ENCODE results near the gene DVL1.

DVL1 gene

DNA sequence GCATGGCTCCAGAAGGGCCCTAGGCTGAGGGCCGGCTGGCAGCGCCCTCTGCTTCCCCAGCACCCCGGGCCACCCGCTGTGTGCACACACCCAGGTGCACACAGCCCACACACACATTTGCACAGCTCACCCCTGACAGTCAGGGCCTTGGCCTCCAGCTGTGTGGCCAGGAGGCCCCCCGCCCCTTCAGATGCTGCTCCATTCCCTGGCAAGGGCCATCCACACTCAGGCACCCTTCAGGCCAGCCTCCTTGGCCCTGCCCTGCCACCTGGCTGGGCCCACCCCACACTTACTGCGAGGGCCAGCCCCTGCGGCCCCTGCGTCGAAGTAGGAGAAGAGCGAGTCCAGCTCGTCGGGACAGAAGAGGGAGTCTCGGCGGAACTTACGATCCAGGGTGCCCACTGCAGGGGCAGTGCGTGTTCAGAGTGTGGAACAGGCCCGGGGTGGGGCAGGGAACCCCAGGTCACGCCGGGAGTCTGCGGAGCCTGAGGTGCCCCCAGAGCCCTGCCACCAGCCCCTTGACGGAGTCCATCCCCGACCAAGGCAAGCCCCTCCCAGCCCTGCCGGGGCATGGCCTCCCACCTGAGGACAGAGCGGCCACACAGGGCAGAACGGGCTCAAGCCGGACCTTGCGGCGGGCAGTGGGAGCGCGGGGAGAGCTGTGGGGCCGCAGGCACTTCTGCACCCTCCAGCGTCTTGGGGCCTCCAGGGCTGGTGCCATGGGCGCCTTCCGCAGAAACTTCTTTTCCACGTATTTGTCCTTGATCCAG is 53.9 kb downstream of the DVL1 start:
- no peak for DNase-seq

DNA sequence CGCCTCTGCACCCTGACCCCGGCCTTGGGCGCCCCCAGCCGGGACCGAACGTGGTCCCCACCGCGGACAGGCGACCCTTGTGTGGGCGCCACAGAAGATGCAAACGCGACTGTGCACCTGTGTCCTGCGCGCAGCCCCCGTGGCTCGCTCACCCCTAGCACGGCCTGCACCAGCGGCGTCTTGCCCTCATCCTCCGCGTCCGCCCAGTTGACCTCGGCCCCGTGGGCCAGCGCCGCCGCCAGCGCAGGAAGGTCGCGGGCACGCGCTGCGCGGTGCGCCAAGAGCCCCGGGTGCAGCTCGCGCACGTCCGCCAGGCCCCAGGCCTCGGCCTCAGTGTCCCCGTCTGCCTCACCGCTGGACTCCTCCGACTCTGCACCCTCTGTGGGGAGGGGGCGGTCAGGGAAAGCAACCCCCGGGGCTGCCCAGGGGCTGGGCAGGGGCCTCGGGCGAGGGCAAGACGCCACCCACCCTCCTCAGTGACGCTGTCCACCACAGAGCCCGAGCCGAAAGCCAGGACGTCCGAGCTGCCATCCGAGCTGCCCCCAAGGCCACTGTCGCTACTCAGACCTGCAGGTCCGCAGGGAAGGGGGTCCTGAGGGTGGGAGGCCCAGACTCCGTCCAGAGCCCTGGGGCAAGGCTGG is 54.8 kb downstream of the DVL1 start:
- no peak for DNase-seq

DNA sequence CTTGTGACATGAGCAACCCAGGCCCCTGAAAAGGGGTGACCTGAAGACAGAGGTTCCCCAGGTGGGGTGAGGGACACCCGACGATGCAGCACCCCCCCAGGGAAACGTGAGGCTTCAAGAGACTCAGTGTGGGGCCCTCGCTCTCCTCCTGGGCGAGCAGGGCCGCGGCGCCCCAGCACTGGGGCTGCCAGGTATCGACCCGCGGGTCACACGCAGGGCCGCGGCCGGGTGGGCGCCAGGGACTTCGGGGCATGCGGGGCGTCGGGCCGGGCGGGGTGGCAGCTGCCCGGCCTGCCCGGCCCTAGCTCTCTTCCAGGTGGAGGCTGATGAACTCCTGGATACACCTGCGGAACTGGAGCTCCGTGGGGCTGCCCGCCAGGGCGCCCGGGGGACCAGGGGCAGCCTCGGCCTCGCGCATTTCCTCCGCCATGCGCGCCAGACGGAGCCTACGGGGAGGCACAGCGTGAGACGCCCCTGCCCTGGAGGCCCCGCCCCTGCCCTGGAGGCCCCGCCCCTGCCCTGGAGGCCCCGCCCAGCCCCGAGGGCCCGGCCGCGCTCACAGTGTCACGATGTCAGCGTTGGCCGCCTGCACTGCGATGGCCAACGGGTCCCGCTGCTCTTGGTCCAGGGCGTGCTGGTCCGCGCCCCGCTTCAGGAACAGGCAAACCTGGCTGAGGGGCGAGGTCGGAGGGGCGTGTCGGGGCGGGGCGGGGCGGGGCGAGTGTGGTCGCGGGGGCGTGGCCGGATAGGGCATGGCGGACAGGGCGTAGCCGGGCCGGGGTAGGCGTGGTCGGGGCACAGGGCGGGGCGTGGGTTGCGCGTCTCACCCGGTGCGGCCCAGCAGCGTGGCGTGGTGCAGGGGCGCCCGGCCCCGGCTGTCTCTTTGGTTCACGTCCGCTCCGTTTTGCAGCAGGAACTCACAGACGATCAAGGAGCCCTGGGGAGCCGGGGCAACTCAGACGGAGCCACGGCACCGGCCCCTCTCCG is 55.7 kb downstream of the DVL1 start:
- no peak for DNase-seq

DNA sequence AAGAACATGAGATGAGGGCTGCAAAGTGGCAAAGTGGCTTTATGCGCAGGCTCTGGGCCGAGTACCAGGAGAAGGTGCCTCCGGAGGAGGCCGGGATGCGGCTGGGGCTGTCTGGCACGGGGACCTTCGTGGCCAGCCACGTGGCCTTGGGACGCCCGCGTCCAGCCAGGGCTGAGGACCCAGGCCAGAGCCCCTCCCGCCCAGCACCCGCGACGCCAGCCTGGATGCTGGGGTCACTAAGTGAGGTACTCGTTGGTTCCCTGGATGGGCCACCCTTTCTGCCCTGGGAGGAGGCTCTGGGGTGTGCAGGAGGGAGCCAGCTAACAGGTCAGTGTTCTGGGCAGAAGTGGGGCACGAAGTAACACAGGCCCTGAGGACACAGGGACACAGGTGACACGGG is 56.4 kb downstream of the DVL1 start:
- no peak for DNase-seq

DNA sequence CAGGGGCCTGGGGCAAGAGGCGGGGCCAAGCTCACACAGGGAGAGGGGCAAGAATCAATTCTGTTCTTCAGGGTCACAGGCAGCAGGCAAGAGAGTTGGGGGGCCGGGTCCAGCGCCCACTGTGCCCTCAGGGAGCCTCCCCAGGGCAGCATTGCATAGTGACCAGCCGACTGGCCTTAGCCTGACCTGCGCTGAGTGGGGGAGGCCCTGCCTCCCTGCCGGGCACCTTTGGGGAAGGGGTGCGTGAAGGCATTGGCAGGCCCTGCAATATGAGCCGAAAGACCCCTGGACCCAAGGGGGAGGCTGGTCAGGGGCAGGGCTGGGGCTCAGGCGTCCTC is 56.8 kb downstream of the DVL1 start:
- DNase-seq = no peak

DNA sequence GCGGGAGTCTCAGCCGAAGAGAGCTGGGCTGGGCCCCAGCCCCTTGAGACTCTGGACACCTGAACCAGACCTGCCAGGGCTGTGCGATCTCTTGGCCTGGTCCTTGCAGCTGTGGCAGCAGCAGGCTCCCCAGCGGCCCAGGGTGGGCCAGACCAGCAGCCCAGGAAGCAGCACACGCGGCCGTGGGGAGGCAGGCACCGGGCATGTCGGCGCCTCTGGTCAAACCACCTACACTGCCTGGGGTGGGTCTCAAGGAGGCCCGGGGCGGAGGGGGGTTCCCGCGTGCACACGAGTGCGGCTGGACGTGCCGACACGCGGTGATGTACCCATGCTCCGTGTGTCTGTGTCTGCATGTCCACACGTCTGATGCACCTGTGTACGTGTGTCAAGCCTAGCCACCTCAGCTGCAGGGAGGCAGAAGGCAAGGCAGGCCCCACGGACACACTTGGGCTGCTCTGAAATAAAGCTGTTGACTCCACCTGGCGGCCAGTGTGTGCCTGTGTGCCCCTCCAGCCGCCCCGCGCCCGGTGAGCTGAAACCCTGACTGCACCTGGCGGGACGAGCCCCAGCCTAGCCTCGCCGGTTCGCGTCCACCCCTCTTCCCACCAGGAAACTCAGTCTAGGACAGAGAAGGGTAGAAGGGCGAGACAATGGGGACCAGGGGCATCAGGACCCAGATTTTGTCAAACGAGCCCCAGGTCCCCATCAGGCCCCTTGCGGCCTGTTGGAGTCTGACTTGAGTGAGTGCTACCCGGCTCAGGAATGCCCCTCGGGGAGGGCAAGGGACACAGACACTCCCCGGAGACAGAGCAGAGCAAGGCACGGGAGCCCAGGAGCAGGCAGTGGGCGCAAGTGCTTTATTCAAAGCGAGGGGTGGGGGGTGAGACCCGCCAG is 57.4 kb downstream of the DVL1 start:
- peak in 1 of 2 experiments; percentile 67 for DNase-seq

DNA sequence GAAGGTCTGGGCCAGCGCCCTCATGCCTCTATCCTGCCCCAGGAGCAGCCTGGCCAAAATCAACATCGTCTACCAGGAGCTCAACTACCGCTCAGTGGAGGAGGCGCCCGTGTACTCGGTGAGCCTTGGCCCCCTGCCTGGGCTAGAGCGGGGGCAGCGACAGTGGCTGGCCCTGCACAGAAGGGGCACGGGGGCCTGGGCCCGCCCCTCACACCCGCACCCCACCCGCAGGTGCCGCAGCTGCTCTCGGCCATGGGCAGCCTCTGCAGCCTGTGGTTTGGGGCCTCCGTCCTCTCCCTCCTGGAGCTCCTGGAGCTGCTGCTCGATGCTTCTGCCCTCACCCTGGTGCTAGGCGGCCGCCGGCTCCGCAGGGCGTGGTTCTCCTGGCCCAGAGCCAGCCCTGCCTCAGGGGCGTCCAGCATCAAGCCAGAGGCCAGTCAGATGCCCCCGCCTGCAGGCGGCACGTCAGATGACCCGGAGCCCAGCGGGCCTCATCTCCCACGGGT is 58.1 kb downstream of the DVL1 start:
- no peak for DNase-seq

DNA sequence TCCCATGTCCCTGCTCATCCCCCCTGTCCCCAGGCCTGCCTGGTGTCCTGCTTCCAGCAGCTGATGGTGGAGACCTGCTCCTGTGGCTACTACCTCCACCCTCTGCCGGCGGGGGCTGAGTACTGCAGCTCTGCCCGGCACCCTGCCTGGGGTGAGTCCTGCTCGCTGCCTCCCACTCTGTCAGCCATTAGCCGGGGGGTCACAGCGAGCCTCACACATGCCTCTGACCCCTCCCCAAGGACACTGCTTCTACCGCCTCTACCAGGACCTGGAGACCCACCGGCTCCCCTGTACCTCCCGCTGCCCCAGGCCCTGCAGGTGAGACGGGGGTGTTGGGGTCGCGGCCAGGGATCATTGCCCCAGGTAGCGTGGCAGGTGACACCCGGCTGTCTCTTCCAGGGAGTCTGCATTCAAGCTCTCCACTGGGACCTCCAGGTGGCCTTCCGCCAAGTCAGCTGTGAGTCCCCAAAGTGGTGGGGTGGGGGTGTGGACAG is 58.9 kb downstream of the DVL1 start:
- no peak for DNase-seq

DNA sequence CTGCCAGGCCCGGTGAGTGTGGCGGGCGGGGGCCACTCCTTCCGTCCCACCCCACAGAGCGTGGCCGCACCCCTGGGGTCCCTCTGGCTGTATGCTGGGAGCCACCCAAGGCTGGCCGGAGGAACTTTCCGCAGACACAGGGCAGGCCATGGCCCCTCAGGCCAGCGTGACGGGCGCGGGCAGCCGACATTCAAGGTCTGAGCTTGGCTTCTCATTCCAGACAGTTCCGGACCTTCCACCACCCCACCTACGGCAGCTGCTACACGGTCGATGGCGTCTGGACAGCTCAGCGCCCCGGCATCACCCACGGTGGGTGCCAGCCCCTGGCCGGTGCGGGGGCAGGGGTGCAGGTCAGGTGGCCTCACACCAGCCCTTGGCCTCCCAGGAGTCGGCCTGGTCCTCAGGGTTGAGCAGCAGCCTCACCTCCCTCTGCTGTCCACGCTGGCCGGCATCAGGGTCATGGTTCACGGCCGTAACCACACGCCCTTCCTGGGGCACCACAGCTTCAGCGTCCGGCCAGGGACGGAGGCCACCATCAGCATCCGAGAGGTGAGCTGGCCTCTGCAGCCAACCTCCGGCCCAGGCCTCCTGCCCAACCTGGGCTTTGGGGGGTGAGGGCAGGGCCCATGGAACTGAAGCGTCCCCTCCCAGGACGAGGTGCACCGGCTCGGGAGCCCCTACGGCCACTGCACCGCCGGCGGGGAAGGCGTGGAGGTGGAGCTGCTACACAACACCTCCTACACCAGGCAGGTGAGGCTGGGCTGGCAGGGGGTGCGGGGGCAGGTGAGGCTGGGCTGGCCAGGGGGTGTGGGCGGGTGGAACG is 61.7 kb downstream of the DVL1 start:
- no peak for DNase-seq

DNA sequence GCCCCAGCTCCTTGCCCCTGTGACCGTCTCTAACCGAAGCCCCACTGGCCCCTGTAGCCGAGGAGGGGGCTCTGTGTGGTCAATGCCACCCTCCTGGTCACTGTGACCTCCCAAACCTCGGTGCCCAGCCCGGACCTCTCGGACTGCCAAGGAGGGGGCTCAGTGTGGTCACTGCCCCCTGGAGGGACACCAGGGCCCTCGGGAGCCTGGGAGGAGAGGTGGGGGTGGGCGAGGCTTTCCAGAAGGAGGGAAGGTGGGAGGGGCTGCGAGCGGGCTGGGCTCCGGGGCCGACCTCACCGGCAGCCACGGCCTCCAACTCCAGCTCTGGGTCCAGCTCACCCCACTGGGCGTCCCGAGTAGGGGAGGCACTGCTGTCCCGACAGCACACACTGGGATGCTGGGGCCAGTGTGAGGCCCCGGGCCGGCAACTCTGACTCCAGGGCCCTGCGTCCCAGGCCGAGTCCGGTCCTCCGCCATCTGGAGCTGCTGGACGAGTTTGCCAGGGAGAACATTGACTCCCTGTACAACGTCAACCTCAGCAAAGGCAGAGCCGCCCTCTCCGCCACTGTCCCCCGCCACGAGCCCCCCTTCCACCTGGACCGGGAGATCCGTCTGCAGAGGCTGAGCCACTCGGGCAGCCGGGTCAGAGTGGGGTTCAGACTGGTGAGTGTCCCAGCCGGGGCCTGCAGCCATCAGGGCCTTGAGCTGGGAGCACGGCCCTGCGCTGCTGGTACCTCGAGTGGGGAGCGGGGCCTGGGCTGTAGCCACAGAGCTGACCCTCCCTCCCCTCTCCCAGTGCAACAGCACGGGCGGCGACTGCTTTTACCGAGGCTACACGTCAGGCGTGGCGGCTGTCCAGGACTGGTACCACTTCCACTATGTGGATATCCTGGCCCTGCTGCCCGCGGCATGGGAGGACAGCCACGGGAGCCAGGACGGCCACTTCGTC is 62.6 kb downstream of the DVL1 start:
- no peak for DNase-seq

DNA sequence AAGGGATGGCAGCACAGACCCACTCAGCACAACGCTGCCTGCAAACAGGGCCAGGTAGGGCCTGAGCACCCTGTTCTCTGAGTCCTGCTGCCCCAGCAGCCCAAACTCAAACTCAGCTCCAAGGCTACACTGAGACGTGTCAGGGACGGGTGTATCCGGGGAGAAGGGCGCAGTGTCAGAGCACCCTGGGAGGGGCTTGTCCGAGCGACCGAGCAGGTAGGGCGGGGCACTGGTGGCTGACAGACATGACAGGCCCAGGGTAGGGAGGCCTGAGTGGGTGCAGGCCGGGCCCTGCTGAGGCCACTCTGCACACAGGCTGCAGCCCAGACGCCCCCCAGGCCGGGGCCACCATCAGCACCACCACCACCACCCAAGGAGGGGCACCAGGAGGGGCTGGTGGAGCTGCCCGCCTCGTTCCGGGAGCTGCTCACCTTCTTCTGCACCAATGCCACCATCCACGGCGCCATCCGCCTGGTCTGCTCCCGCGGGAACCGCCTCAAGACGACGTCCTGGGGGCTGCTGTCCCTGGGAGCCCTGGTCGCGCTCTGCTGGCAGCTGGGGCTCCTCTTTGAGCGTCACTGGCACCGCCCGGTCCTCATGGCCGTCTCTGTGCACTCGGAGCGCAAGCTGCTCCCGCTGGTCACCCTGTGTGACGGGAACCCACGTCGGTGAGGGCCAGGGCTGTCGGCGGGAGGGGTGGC is 63.5 kb downstream of the DVL1 start:
- DNase-seq = no peak
